ENCODE results near the gene NRROS.
"Not testable (repeated sequence)": the region's sequence is repeated elsewhere in the genome, so short reads cannot be mapped to it uniquely, and the experiment has no call there.

The NRROS gene

GRCh38 chr3:196639483-196640296, at the start of gene NRROS:
NRROS (plus strand) TSS chr3:196639694; CDS start chr3:196654540, 14,846 bp downstream.
- Histone ChIP-seq H3K36me3 (ENCODE audit: control insufficient read depth in 1 of 2, insufficient read depth in 2 of 2, low read length in 2 of 2) (no peaks in the 10 kb centered on the region), H3K4me1 (ENCODE audit: control insufficient read depth in 1 of 2, insufficient read depth in 2 of 2, low read length in 2 of 2) (peaks cover 23 to 36% of the 10 kb centered on the region in 2 donors), H3K4me3 (ENCODE audit: low read depth in 1 of 2, low read length in 2 of 2) (peak within 1 kb of the TSS; percentile 74 to 76), H3K9me3 (ENCODE audit: control insufficient read depth in 1 of 2, low read length in 2 of 2) (no peaks in the 10 kb centered on the region), H3K27ac (ENCODE audit: low read depth, low read length) (peak within 1 kb of the TSS; percentile 77), H3K9ac (ENCODE audit: low read depth in 1 of 2, low read length in 2 of 2) (peak within 1 kb of the TSS; percentile 57 to 64), H3K27me3 (ENCODE audit: control insufficient read depth in 1 of 2, insufficient read depth in 2 of 2, low read length in 2 of 2) (peaks cover 5 to 6% of the 10 kb centered on the region in 2 donors)

- Histone ChIP-seq H3K4me3 (ENCODE audit: low read depth in 1 of 2, low read length in 2 of 2) (no peak overlapping the region), H3K4me1 (ENCODE audit: control insufficient read depth in 1 of 2, insufficient read depth in 2 of 2, low read length in 2 of 2) (no peaks in the 10 kb centered on the region), H3K27me3 (ENCODE audit: control insufficient read depth in 1 of 2, insufficient read depth in 2 of 2, low read length in 2 of 2) (no peaks in the 10 kb centered on the region), H3K9me3 (ENCODE audit: control insufficient read depth in 1 of 2, low read length in 2 of 2) (no peaks in the 10 kb centered on the region), H3K36me3 (ENCODE audit: control insufficient read depth in 1 of 2, insufficient read depth in 2 of 2, low read length in 2 of 2) (peaks cover under 1 to 15% of the 10 kb centered on the region in 2 donors), H3K27ac (ENCODE audit: low read depth, low read length) (no peak overlapping the region), H3K9ac (ENCODE audit: low read depth in 1 of 2, low read length in 2 of 2) (no peak overlapping the region)
Observed at GRCh38 chr3:196590279-196590678, 49.2 kb upstream of the NRROS start.

- Histone ChIP-seq H3K9me3 (ENCODE audit: control insufficient read depth in 1 of 2, low read length in 2 of 2) (no peaks in the 10 kb centered on the region), H3K27ac (ENCODE audit: low read depth, low read length) (no peak overlapping the region), H3K9ac (ENCODE audit: low read depth in 1 of 2, low read length in 2 of 2) (no peak overlapping the region), H3K4me3 (ENCODE audit: low read depth in 1 of 2, low read length in 2 of 2) (no peak overlapping the region), H3K27me3 (ENCODE audit: control insufficient read depth in 1 of 2, insufficient read depth in 2 of 2, low read length in 2 of 2) (peaks cover 0 to 4% of the 10 kb centered on the region in 2 donors), H3K4me1 (ENCODE audit: control insufficient read depth in 1 of 2, insufficient read depth in 2 of 2, low read length in 2 of 2) (no peaks in the 10 kb centered on the region), H3K36me3 (ENCODE audit: control insufficient read depth in 1 of 2, insufficient read depth in 2 of 2, low read length in 2 of 2) (no peaks in the 10 kb centered on the region)
Observed at GRCh38 chr3:196596355-196596754, 43.1 kb upstream of the NRROS start.

- peak overlapping the region in 1 of 2 donors; percentile 43 for H3K4me3 ChIP-seq (ENCODE audit: low read depth in 1 of 2, low read length in 2 of 2)
- not testable (repeated sequence) for H3K9ac ChIP-seq (ENCODE audit: low read depth in 1 of 2, low read length in 2 of 2); H3K4me1 ChIP-seq (ENCODE audit: control insufficient read depth in 1 of 2, insufficient read depth in 2 of 2, low read length in 2 of 2); H3K27ac ChIP-seq (ENCODE audit: low read depth, low read length); H3K36me3 ChIP-seq (ENCODE audit: control insufficient read depth in 1 of 2, insufficient read depth in 2 of 2, low read length in 2 of 2); H3K27me3 ChIP-seq (ENCODE audit: control insufficient read depth in 1 of 2, insufficient read depth in 2 of 2, low read length in 2 of 2); H3K9me3 ChIP-seq (ENCODE audit: control insufficient read depth in 1 of 2, low read length in 2 of 2)
Observed at GRCh38 chr3:196597971-196598733, 41.3 kb upstream of the NRROS start.

- no peaks in the 10 kb centered on the region for H3K9me3 ChIP-seq (ENCODE audit: control insufficient read depth in 1 of 2, low read length in 2 of 2)
- H3K36me3 ChIP-seq (ENCODE audit: control insufficient read depth in 1 of 2, insufficient read depth in 2 of 2, low read length in 2 of 2): no peaks in the 10 kb centered on the region
- H3K4me3 ChIP-seq (ENCODE audit: low read depth in 1 of 2, low read length in 2 of 2): no peak overlapping the region
- H3K4me1 ChIP-seq (ENCODE audit: control insufficient read depth in 1 of 2, insufficient read depth in 2 of 2, low read length in 2 of 2): no peaks in the 10 kb centered on the region
- no peak overlapping the region for H3K9ac ChIP-seq (ENCODE audit: low read depth in 1 of 2, low read length in 2 of 2)
- H3K27me3 ChIP-seq (ENCODE audit: control insufficient read depth in 1 of 2, insufficient read depth in 2 of 2, low read length in 2 of 2): peaks cover 0 to 4% of the 10 kb centered on the region in 2 donors
- H3K27ac ChIP-seq (ENCODE audit: low read depth, low read length): no peak overlapping the region
Observed at GRCh38 chr3:196599734-196600128, 39.8 kb upstream of the NRROS start.

GRCh38 chr3:196600359-196600758, 39.1 kb upstream of the NRROS start:
- no peaks in the 10 kb centered on the region for H3K9me3 ChIP-seq (ENCODE audit: control insufficient read depth in 1 of 2, low read length in 2 of 2)

GRCh38 chr3:196602673-196603072, 36.8 kb upstream of the NRROS start:
- Histone ChIP-seq H3K4me3 (ENCODE audit: low read depth in 1 of 2, low read length in 2 of 2) (no peak overlapping the region), H3K4me1 (ENCODE audit: control insufficient read depth in 1 of 2, insufficient read depth in 2 of 2, low read length in 2 of 2) (no peaks in the 10 kb centered on the region), H3K36me3 (ENCODE audit: control insufficient read depth in 1 of 2, insufficient read depth in 2 of 2, low read length in 2 of 2) (no peaks in the 10 kb centered on the region), H3K27me3 (ENCODE audit: control insufficient read depth in 1 of 2, insufficient read depth in 2 of 2, low read length in 2 of 2) (no peaks in the 10 kb centered on the region), H3K9me3 (ENCODE audit: control insufficient read depth in 1 of 2, low read length in 2 of 2) (no peaks in the 10 kb centered on the region), H3K27ac (ENCODE audit: low read depth, low read length) (no peak overlapping the region), H3K9ac (ENCODE audit: low read depth in 1 of 2, low read length in 2 of 2) (no peak overlapping the region)

More at GRCh38 chr3:196600359-196600758, 39.1 kb upstream of the NRROS start:
- Histone ChIP-seq H3K4me1 (ENCODE audit: control insufficient read depth in 1 of 2, insufficient read depth in 2 of 2, low read length in 2 of 2) (no peaks in the 10 kb centered on the region), H3K4me3 (ENCODE audit: low read depth in 1 of 2, low read length in 2 of 2) (no peak overlapping the region), H3K27ac (ENCODE audit: low read depth, low read length) (no peak overlapping the region), H3K9ac (ENCODE audit: low read depth in 1 of 2, low read length in 2 of 2) (no peak overlapping the region), H3K27me3 (ENCODE audit: control insufficient read depth in 1 of 2, insufficient read depth in 2 of 2, low read length in 2 of 2) (peaks cover 0 to 4% of the 10 kb centered on the region in 2 donors), H3K36me3 (ENCODE audit: control insufficient read depth in 1 of 2, insufficient read depth in 2 of 2, low read length in 2 of 2) (no peaks in the 10 kb centered on the region)

GRCh38 chr3:196603683-196604082, 35.8 kb upstream of the NRROS start:
- no peaks in the 10 kb centered on the region for H3K27me3 ChIP-seq (ENCODE audit: control insufficient read depth in 1 of 2, insufficient read depth in 2 of 2, low read length in 2 of 2)
- H3K27ac ChIP-seq (ENCODE audit: low read depth, low read length): no peak overlapping the region
- H3K4me1 ChIP-seq (ENCODE audit: control insufficient read depth in 1 of 2, insufficient read depth in 2 of 2, low read length in 2 of 2): no peaks in the 10 kb centered on the region
- H3K4me3 ChIP-seq (ENCODE audit: low read depth in 1 of 2, low read length in 2 of 2): no peak overlapping the region
- no peaks in the 10 kb centered on the region for H3K9me3 ChIP-seq (ENCODE audit: control insufficient read depth in 1 of 2, low read length in 2 of 2)
- no peaks in the 10 kb centered on the region for H3K36me3 ChIP-seq (ENCODE audit: control insufficient read depth in 1 of 2, insufficient read depth in 2 of 2, low read length in 2 of 2)
- H3K9ac ChIP-seq (ENCODE audit: low read depth in 1 of 2, low read length in 2 of 2): no peak overlapping the region

GRCh38 chr3:196604548-196604947, 34.9 kb upstream of the NRROS start:
- Histone ChIP-seq H3K27ac (ENCODE audit: low read depth, low read length) (no peak overlapping the region), H3K27me3 (ENCODE audit: control insufficient read depth in 1 of 2, insufficient read depth in 2 of 2, low read length in 2 of 2) (no peaks in the 10 kb centered on the region), H3K4me1 (ENCODE audit: control insufficient read depth in 1 of 2, insufficient read depth in 2 of 2, low read length in 2 of 2) (peaks cover 0 to 4% of the 10 kb centered on the region in 2 donors), H3K36me3 (ENCODE audit: control insufficient read depth in 1 of 2, insufficient read depth in 2 of 2, low read length in 2 of 2) (no peaks in the 10 kb centered on the region), H3K9ac (ENCODE audit: low read depth in 1 of 2, low read length in 2 of 2) (no peak overlapping the region), H3K4me3 (ENCODE audit: low read depth in 1 of 2, low read length in 2 of 2) (no peak overlapping the region), H3K9me3 (ENCODE audit: control insufficient read depth in 1 of 2, low read length in 2 of 2) (no peaks in the 10 kb centered on the region)

- Histone ChIP-seq H3K36me3 (ENCODE audit: control insufficient read depth in 1 of 2, insufficient read depth in 2 of 2, low read length in 2 of 2) (no peaks in the 10 kb centered on the region), H3K4me3 (ENCODE audit: low read depth in 1 of 2, low read length in 2 of 2) (no peak overlapping the region), H3K4me1 (ENCODE audit: control insufficient read depth in 1 of 2, insufficient read depth in 2 of 2, low read length in 2 of 2) (peaks cover 6 to 10% of the 10 kb centered on the region in 2 donors), H3K27ac (ENCODE audit: low read depth, low read length) (no peak overlapping the region), H3K9ac (ENCODE audit: low read depth in 1 of 2, low read length in 2 of 2) (no peak overlapping the region), H3K9me3 (ENCODE audit: control insufficient read depth in 1 of 2, low read length in 2 of 2) (no peaks in the 10 kb centered on the region), H3K27me3 (ENCODE audit: control insufficient read depth in 1 of 2, insufficient read depth in 2 of 2, low read length in 2 of 2) (no peaks in the 10 kb centered on the region)
Observed at GRCh38 chr3:196608693-196609092, 30.8 kb upstream of the NRROS start.

Data from duodenal mucosa (tissue), 2 donors.